OCI-LY3 (cell line): Measurements from ENCODE around the gene GALNT18.

Source experiments
- H2AFZ ChIP-seq: fragments of 200-600, 300-600 bp; shearing (Covaris generic); 2 replicates; pipeline ENCODE4 v1.6.0; 2014; ENCODE audit warnings: antibody characterized with exemption, low read depth, low read length
- H3K27ac ChIP-seq: fragments of 200-600, 300-600 bp; sonication (generic); 2 replicates; pipeline ENCODE4 v1.5.1; 2014; ENCODE audit warnings: mild to moderate bottlenecking, low read length, moderate library complexity, mixed read lengths
- H3K27me3 ChIP-seq: fragments of 200-600, 300-600 bp; sonication (generic); 2 replicates; pipeline ENCODE4 v1.6.1; 2014; ENCODE audit warnings: low read depth, low read length, mixed read lengths
- H3K36me3 ChIP-seq: fragments of 200-600, 300-600 bp; sonication (generic); replicated peaks from 2 replicates; pipeline ENCODE3; 2014; ENCODE audit warnings: low read depth, low read length, mixed read lengths
- H3K4me1 ChIP-seq: fragments of 300-600, 200-600 bp; sonication (generic); 2 replicates; pipeline ENCODE4 v1.6.1; 2014; ENCODE audit warnings: low read length, mixed read lengths
- H3K4me2 ChIP-seq: fragments of 200-600, 300-600 bp; sonication (generic); 2 replicates; pipeline ENCODE4 v1.6.1; 2014; ENCODE audit warnings: low read length, mixed read lengths
- H3K4me3 ChIP-seq: fragments of 300-600, 200-600 bp; sonication (generic); 2 replicates; pipeline ENCODE4 v1.5.1; 2014; ENCODE audit warnings: antibody characterized with exemption, mild to moderate bottlenecking, low read length, moderate library complexity
- H3K79me2 ChIP-seq: fragments of 300-600, 200-600 bp; shearing (Covaris generic); 2 replicates; pipeline ENCODE4 v1.6.1; 2014; ENCODE audit warnings: mild to moderate bottlenecking, low read length, mixed read lengths
- H3K9ac ChIP-seq: fragments of 300-600, 200-600 bp; shearing (Covaris generic); 2 replicates; pipeline ENCODE4 v1.6.0; 2014; ENCODE audit warnings: mild to moderate bottlenecking, low read length, moderate library complexity
- H3K9me3 ChIP-seq: fragments of 200-600, 300-600 bp; shearing (Covaris generic); 2 replicates; pipeline ENCODE4 v1.6.1; 2014; ENCODE audit warnings: low read length, mixed read lengths; ENCODE audit not compliant: insufficient read depth
- H4K20me1 ChIP-seq: fragments of 200-600, 300-600 bp; sonication (generic); 2 replicates; pipeline ENCODE4 v1.6.1; 2016; ENCODE audit warnings: low read length, mixed read lengths; ENCODE audit not compliant: insufficient read depth
- EZH2phosphoT487 ChIP-seq: fragments of 200-600 bp; shearing (Covaris generic); IDR thresholded peaks from 2 replicates; pipeline ENCODE4 v1.6.1; 2018; ENCODE audit warnings: antibody characterized with exemption, mixed run types, low read depth
- TF ChIP-seq, protein P1 (sequence below): fragments of 200-600, 300-600 bp; sonication (generic); IDR thresholded peaks from 2 replicates; pipeline ENCODE4 v1.5.1; 2014; ENCODE audit warnings: antibody characterized with exemption, low read length, low read depth

The GALNT18 gene

DNA sequence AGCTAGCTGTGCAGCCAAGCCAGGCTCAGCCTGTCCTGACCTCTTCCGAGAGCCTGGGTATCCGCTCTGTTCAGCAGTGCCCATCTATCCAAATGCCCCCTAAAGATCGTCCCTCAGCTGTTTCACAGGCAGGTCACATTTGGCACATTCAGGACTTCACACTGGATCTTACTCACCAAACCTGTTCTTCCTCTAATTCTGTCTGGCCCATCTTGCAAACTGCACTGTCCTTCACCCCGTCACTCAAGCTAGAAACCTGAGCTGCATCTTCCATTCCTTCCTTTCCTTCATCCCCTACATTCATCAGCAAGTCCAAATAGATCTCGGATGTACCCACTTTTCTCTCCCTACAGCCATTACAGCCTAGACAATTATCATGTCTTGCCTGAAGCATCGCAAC lies 208.0 kb downstream of the GALNT18 start:
- Histone ChIP-seq H3K4me1 (no peaks in the 10 kb centered on the region), H3K9me3 (no peaks in the 10 kb centered on the region), H3K9ac (no peak overlapping the region), H3K36me3 (no peaks in the 10 kb centered on the region), H4K20me1 (no peaks in the 10 kb centered on the region), H3K27ac (no peak overlapping the region), H3K4me3 (no peak overlapping the region), H2AFZ (no peak overlapping the region), H3K27me3 (peaks cover 47% of the 10 kb centered on the region), H3K4me2 (no peak overlapping the region), H3K79me2 (no peaks in the 10 kb centered on the region)
- TF ChIP-seq, protein P1, sequence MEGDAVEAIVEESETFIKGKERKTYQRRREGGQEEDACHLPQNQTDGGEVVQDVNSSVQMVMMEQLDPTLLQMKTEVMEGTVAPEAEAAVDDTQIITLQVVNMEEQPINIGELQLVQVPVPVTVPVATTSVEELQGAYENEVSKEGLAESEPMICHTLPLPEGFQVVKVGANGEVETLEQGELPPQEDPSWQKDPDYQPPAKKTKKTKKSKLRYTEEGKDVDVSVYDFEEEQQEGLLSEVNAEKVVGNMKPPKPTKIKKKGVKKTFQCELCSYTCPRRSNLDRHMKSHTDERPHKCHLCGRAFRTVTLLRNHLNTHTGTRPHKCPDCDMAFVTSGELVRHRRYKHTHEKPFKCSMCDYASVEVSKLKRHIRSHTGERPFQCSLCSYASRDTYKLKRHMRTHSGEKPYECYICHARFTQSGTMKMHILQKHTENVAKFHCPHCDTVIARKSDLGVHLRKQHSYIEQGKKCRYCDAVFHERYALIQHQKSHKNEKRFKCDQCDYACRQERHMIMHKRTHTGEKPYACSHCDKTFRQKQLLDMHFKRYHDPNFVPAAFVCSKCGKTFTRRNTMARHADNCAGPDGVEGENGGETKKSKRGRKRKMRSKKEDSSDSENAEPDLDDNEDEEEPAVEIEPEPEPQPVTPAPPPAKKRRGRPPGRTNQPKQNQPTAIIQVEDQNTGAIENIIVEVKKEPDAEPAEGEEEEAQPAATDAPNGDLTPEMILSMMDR = no peak
- no peak for TF ChIP-seq EZH2phosphoT487

DNA sequence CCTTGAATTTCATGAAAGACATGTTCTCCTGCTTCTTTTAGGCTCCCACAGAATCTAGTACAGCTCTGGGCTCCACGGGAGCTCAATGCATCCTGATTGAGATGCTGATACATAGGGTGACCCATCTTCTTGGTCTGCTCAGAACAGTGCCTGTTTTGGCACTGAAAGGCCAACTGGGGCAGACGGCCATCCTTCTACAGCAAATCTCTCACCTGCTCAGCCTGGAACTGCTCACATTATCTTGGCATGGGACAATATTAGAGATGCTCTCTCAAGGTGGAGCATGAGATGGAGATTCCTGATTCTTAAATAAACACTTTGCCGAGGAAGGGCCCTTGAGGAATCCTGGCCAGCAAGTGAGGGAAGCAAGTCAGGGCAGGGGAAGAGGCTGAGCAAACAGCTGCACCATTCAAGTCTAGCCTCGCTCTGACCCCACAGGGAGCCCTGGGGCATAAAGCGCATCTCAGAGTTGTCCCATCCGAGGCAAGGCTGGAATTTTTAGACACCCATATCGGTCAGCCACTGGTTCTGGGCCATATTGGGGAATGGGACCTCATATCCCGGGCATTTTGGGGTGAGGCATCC lies 210.3 kb downstream of the GALNT18 start:
- H3K4me2 ChIP-seq = no peak overlapping the region
- no peaks in the 10 kb centered on the region for H3K79me2 ChIP-seq
- no peaks in the 10 kb centered on the region for H4K20me1 ChIP-seq
- H3K4me1 ChIP-seq = no peaks in the 10 kb centered on the region
- no peaks in the 10 kb centered on the region for H3K36me3 ChIP-seq
- no peak for TF ChIP-seq EZH2phosphoT487
- TF ChIP-seq, protein P1 = no peak
- no peak overlapping the region for H3K27ac ChIP-seq
- H3K4me3 ChIP-seq = no peak overlapping the region
- H2AFZ ChIP-seq = no peak overlapping the region
- peaks cover 55% of the 10 kb centered on the region for H3K27me3 ChIP-seq
- no peak overlapping the region for H3K9ac ChIP-seq
- H3K9me3 ChIP-seq = no peaks in the 10 kb centered on the region

DNA sequence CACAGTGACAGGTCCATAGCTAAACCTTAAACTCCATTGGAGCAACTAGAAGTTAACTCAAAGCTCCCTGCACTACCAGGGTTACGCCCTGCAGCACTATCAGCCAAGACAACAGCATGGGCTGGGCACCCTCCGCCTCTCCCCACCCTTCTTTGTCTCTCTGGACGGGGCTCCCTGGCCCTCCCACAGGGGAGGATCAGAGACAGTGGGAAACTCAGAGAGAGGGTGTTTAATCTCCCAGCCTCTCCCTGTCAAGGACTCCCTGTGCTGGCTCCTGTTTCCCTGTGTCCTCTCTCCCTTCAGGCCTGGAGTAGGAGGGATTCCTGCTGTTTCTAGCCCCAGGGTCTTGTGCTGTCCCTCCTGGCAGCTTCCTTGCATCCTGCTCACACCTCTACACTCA lies 211.9 kb downstream of the GALNT18 start:
- Histone ChIP-seq H3K9me3 (no peaks in the 10 kb centered on the region), H3K4me2 (no peak overlapping the region), H3K36me3 (no peaks in the 10 kb centered on the region), H3K27me3 (peaks cover 46% of the 10 kb centered on the region), H3K79me2 (no peaks in the 10 kb centered on the region), H3K9ac (no peak overlapping the region), H3K27ac (no peak overlapping the region), H4K20me1 (no peaks in the 10 kb centered on the region), H3K4me3 (no peak overlapping the region), H2AFZ (no peak overlapping the region), H3K4me1 (no peaks in the 10 kb centered on the region)
- no peak for TF ChIP-seq EZH2phosphoT487
- TF ChIP-seq, protein P1 = no peak

DNA sequence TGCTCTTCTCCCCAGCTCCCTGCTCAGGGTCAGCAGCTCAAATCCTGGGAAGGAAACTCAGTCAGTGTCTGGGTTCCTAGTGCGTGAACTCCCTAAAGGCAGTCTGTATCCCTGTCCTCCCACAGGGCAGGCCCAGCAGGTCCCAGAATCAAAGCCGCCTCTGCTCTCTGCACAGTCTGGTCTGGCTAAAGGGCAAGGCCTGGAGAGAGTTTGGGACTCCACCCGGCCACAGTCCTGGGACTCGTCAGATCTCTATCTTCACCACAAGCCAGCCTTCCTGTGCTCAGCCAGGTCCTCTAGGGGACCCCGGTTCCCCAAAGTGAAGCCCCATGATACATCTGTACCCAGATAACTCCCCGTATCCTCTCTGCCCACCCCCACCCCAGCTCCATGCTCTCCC lies 212.6 kb downstream of the GALNT18 start:
- Histone ChIP-seq H3K9me3 (no peaks in the 10 kb centered on the region), H4K20me1 (no peaks in the 10 kb centered on the region)

More for the DNA sequence above, 212.6 kb downstream of the GALNT18 start:
- Histone ChIP-seq H3K9ac (no peak overlapping the region), H3K27me3 (peaks cover 50% of the 10 kb centered on the region), H3K79me2 (no peaks in the 10 kb centered on the region), H3K36me3 (no peaks in the 10 kb centered on the region), H3K4me2 (no peak overlapping the region), H3K4me3 (no peak overlapping the region), H2AFZ (no peak overlapping the region), H3K4me1 (no peaks in the 10 kb centered on the region), H3K27ac (no peak overlapping the region)
- TF ChIP-seq EZH2phosphoT487 = no peak
- TF ChIP-seq, protein P1 = no peak
